Rectal smooth muscle tissue (tissue), 1 donor: ENCODE data around the gene IL16.

ENCODE experiments used
- H3K27ac ChIP-seq: one replicate; pipeline ENCODE4 v1.7.0; 2013; ENCODE audit warnings: low read depth, low read length, inconsistent platforms
- H3K27me3 ChIP-seq: one replicate; pipeline ENCODE4 v1.7.0; 2013; ENCODE audit warnings: low read length; ENCODE audit not compliant: control insufficient read depth, insufficient read depth
- H3K36me3 ChIP-seq: one replicate; pipeline ENCODE4 v1.7.0; 2013; ENCODE audit warnings: low read length; ENCODE audit not compliant: control insufficient read depth, insufficient read depth
- H3K4me1 ChIP-seq: one replicate; pipeline ENCODE4 v1.7.0; 2013; ENCODE audit warnings: low read length; ENCODE audit not compliant: control insufficient read depth, insufficient read depth
- H3K4me3 ChIP-seq: one replicate; pipeline ENCODE4 v1.7.0; 2013; ENCODE audit warnings: low read length
- H3K9ac ChIP-seq: one replicate; pipeline ENCODE4 v1.7.0; 2013; ENCODE audit warnings: low read length

The IL16 gene

DNA sequence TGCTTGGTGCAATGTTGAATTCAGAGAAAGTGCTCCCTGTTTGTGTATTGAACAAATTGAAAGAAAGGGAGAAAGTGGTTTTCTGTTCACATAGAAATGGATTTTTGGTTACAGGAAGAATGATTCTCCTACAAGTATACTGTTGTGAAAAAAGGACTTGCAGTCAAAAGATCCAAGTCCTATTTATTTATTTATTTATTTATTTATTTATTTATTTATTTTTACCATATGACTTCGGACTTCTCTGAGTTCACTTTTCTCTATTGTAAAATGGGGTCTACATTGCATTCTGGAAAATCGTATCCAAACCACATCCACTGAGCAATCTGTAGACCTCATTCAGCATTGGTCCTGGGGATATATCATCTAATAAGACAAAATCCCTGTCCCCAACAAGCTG is 81.2 kb downstream of the IL16 start:
- no peak overlapping the region for H3K4me3 ChIP-seq
- peaks cover 2% of the 10 kb centered on the region for H3K4me1 ChIP-seq
- no peak overlapping the region for H3K27ac ChIP-seq
- no peaks in the 10 kb centered on the region for H3K27me3 ChIP-seq
- H3K9ac ChIP-seq = no peak overlapping the region
- no peaks in the 10 kb centered on the region for H3K36me3 ChIP-seq

GRCh38 chr15:81278306-81279029 is 81.8 kb downstream of the IL16 start:
- H3K27me3 ChIP-seq = no peaks in the 10 kb centered on the region

DNA sequence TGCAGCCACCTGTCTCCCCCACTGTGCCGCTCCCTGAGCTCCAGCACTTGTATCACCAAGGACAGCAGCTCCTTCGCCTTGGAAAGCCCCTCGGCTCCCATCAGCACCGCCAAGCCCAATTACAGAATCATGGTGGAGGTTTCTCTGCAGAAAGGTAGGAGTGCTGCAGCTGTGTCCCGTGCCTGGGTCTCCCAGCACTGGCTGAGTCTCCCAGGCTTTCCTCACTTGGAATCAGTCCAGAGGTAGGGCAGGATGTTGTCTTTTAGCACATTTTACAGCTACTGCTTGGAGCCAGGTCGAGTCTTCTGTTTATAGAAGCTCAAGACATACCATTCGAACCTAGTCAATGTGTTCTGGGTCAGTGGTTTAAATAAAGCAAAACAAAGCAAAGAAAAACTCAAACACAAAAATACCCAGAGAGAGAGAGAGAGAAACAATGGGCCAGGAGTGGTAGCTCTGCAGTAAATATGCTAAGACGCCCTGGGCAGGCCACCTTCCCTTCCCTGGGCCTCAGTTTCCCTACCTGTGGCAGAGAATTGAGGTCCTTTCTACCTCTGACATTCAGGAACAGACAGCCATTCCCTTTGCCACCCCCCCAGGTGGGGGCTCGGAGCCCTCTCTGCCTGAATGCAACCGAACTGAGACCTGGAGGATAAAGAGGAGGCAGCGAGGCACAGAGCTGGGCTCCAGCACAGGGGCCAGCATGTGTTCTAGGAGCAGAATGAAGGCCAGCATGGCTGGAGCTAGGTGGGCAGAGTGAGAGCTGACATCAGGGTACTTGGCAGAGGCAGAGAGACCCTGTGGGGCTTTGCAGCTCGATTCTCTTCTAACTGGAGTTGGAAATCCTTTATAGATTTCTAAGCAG is 83.2 kb downstream of the IL16 start:
- Histone ChIP-seq H3K4me3 (no peak overlapping the region), H3K27ac (no peak overlapping the region), H3K27me3 (no peaks in the 10 kb centered on the region), H3K36me3 (no peaks in the 10 kb centered on the region), H3K9ac (no peak overlapping the region), H3K4me1 (peaks cover 2% of the 10 kb centered on the region)

More at GRCh38 chr15:81278306-81279029, 81.8 kb downstream of the IL16 start:
- no peak overlapping the region for H3K9ac ChIP-seq
- H3K4me1 ChIP-seq = peaks cover 2% of the 10 kb centered on the region
- H3K4me3 ChIP-seq = no peak overlapping the region
- no peaks in the 10 kb centered on the region for H3K36me3 ChIP-seq
- H3K27ac ChIP-seq = no peak overlapping the region

DNA sequence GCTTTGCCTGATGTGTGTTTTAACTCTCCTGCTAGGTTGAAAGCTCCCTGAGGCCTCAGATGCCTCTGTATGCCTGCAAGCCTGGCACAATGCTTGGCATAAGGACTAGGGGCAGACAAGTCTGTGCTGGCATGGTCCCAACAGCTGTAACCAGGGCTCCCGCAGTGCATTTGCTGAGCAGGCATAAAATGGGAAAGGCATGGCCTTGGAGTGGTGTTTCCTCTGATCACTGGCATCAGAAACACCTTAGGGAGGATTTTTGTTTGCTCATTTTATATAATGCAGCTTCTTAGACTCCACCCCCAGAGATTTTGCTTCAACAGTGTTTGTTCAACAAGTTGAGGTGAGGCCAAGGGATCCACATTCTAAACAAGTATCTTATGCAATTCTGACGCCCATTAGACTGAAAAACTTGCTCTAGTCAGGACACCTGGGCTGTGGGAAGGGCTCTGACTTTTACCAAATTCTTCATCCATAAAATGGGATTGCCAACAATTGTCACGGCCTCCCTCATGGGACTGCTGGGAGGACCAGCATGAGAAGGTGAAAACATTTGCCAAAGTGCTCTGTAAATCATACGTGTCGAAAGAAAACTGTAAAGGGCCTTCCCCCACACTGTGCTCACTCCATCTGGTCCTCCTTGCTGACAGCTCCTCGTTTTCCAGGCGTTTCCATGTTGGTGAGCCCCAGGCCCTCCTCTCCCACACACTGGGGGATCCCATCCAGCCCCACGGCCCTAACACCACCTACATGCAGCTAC is 84.2 kb downstream of the IL16 start:
- H3K4me1 ChIP-seq = no peaks in the 10 kb centered on the region
- no peak overlapping the region for H3K9ac ChIP-seq
- H3K4me3 ChIP-seq = no peak overlapping the region
- no peaks in the 10 kb centered on the region for H3K27me3 ChIP-seq
- H3K27ac ChIP-seq = no peak overlapping the region
- no peaks in the 10 kb centered on the region for H3K36me3 ChIP-seq

DNA sequence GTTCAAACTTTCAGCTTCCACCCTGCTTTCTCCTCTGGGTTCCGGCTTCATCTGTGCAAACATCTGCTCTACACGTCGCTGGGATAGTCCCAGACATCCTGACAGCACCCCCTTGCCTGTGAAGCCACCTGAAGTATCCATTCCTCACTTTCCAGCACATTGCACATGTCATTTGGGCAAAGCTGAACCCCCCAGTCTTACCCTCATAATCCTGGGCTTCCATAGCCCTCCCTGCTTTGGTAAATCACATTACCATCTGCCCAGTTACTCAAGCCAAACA is 84.7 kb downstream of the IL16 start:
- Histone ChIP-seq H3K36me3 (no peaks in the 10 kb centered on the region), H3K27me3 (no peaks in the 10 kb centered on the region), H3K4me1 (no peaks in the 10 kb centered on the region), H3K4me3 (no peak overlapping the region), H3K9ac (no peak overlapping the region), H3K27ac (no peak overlapping the region)

DNA sequence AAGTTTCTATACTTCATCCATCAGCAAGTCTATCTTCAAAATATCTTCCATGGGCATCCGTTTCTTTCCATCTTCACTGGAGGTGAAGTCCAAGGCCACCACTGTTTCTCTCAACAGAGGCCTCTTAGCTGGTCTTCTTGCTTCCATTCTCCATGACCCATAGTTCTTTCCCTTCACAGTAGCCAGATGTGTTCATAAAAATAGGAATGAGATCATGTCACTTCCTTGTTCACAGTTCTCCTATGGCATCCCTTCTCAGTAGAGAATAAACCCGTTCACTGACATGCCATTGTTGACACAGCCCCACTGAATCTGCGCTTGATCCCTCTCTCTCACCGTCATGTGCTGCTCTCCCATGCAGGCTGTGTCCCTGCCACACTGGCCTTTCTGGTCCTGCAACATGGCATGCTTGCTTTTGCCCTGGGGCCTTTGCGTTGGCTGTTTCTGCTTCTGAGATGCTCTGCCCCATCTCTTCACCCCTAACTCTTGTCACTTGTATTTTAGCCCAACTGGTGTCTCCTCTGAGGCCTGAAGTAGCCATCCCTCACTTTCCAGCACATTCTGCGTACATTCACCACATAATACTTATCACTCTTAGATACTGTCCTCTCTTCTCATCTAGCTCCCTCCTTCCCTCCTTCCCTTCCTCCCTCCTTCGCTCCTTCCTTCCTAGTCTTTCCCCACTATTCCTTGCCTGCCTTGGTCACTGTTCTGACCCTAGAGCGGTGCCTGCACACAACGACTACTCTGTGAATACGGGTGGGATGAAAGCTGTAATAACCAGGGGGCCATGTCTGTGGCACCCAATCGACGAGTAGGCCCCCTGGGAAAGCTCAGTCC is 85.3 kb downstream of the IL16 start:
- no peaks in the 10 kb centered on the region for H3K4me1 ChIP-seq
- no peak overlapping the region for H3K27ac ChIP-seq
- no peaks in the 10 kb centered on the region for H3K36me3 ChIP-seq
- no peaks in the 10 kb centered on the region for H3K27me3 ChIP-seq
- no peak overlapping the region for H3K4me3 ChIP-seq
- no peak overlapping the region for H3K9ac ChIP-seq

DNA sequence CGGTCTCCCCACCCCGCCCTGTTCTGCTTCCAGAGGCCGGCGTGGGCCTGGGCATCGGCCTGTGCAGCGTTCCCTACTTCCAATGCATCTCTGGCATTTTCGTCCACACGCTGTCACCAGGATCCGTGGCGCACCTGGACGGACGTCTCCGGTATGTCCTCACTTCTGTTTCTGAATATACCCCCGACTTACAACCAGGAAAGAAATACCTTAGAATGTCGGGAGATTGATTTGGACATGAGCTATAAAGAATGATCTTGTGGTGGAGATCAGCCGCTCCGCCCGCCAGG is 85.9 kb downstream of the IL16 start:
- Histone ChIP-seq H3K4me3 (no peak overlapping the region), H3K36me3 (no peaks in the 10 kb centered on the region), H3K27ac (no peak overlapping the region), H3K27me3 (no peaks in the 10 kb centered on the region), H3K4me1 (no peaks in the 10 kb centered on the region), H3K9ac (no peak overlapping the region)

GRCh38 chr15:81282911-81283310 is 86.2 kb downstream of the IL16 start:
- H3K36me3 ChIP-seq = no peaks in the 10 kb centered on the region
- H3K9ac ChIP-seq = no peak overlapping the region
- no peak overlapping the region for H3K4me3 ChIP-seq
- H3K27ac ChIP-seq = no peak overlapping the region
- no peaks in the 10 kb centered on the region for H3K4me1 ChIP-seq
- no peaks in the 10 kb centered on the region for H3K27me3 ChIP-seq

DNA sequence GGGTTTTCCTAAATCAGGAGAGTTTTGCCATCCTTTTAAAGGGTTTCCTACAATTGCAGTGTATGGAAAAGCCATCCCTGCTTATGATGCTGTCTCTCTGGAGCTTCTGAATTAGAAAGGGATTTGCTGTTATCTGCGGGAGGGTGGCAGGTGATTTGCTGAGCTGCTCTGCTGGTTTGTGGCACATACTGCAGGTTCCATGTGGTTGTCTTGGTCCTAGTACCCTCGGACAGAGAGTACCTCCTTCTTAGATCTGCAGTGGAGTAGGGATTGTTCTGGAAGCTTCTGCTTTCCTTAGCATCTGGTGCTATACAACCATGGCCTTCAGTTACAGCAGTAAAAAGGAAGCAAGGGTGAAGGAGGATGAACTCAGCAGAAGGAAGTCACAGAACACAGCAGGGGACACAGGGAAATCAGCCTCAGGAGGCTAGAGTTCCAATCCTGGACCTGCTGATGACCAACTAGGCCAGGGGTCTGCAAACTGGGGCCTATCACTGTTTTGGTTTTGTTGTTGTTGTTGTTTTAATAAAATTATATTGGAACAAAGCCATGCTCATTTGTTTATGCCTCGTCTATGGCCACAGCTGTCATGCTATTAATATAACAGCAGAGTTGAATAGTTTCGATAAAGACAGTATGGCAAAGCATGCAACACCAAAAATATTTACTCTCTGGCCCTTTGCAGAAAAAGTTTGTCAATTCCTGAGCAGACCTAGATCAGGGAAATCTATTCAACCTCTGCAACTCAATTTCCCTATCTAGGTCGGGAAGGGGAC is 87.8 kb downstream of the IL16 start:
- Histone ChIP-seq H3K9ac (no peak overlapping the region), H3K27me3 (no peaks in the 10 kb centered on the region), H3K4me3 (no peak overlapping the region), H3K36me3 (no peaks in the 10 kb centered on the region), H3K27ac (no peak overlapping the region), H3K4me1 (no peaks in the 10 kb centered on the region)

DNA sequence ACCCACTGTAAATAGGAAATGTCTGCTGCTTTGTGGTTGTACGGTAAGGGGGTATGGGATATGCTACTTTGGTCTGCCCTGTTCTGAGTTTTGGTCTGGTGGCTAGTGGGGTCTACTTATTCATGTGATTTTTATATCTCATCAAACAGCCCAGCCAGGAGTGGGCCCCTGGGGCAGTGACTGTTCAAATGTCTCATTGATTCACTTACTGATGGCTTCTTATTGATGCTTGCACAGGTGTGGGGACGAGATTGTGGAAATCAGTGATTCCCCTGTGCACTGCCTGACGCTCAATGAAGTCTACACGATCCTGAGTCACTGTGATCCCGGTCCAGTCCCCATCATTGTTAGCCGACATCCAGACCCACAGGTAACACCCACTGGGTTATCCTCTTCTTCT is 88.8 kb downstream of the IL16 start:
- no peak overlapping the region for H3K27ac ChIP-seq
- no peak overlapping the region for H3K9ac ChIP-seq
- no peaks in the 10 kb centered on the region for H3K27me3 ChIP-seq
- H3K36me3 ChIP-seq = no peaks in the 10 kb centered on the region
- H3K4me3 ChIP-seq = no peak overlapping the region
- no peaks in the 10 kb centered on the region for H3K4me1 ChIP-seq

DNA sequence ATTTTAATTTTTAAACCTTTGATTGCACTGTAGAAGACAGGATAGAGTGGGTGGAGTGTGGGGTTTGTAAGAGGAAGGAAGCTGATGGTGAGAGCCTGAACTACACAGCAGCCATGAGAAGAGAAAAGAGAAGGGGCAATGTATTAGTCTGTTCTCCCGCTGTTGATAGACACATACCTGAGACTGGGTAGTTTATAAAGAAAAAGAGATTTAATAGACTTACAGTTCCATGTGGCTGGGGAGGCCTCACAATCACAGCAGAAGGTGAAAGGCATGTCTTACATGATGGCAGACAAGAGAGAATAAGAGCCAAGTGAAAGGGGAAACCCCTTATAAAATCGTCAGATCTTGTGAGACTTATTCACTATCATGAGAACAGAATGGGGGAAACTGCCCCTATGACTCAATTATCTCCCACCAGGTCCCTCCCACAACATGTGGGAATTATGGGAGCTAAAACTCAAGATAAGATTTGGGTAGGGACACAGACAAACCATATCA is 90.0 kb downstream of the IL16 start:
- Histone ChIP-seq H3K27ac (no peak overlapping the region), H3K9ac (no peak overlapping the region), H3K27me3 (no peaks in the 10 kb centered on the region), H3K36me3 (no peaks in the 10 kb centered on the region), H3K4me3 (no peak overlapping the region), H3K4me1 (no peaks in the 10 kb centered on the region)
